Hepatocyte (in vitro differentiated cells): ENCODE data around the gene STRBP.

ENCODE experiments used
- CTCF ChIP-seq: fragments of 200-600 bp; sonication (generic); IDR thresholded peaks from 2 replicates; pipeline ENCODE4 v1.5.1; 2016; ENCODE audit warnings: antibody characterized with exemption, mild to moderate bottlenecking; ENCODE audit not compliant: poor library complexity
- EZH2 ChIP-seq: fragments of 200-600 bp; sonication (generic); IDR thresholded peaks from 2 replicates; pipeline ENCODE4 v1.6.1; 2016; ENCODE audit warnings: antibody characterized with exemption, mild to moderate bottlenecking, borderline replicate concordance
- EZH2phosphoT487 ChIP-seq: fragments of 200-600 bp; sonication (generic); IDR thresholded peaks from one replicate; pipeline ENCODE4 v1.6.1; 2018; ENCODE audit warnings: antibody characterized with exemption, mild to moderate bottlenecking, low read depth, moderate library complexity; ENCODE audit not compliant: unreplicated experiment, severe bottlenecking

DNA sequence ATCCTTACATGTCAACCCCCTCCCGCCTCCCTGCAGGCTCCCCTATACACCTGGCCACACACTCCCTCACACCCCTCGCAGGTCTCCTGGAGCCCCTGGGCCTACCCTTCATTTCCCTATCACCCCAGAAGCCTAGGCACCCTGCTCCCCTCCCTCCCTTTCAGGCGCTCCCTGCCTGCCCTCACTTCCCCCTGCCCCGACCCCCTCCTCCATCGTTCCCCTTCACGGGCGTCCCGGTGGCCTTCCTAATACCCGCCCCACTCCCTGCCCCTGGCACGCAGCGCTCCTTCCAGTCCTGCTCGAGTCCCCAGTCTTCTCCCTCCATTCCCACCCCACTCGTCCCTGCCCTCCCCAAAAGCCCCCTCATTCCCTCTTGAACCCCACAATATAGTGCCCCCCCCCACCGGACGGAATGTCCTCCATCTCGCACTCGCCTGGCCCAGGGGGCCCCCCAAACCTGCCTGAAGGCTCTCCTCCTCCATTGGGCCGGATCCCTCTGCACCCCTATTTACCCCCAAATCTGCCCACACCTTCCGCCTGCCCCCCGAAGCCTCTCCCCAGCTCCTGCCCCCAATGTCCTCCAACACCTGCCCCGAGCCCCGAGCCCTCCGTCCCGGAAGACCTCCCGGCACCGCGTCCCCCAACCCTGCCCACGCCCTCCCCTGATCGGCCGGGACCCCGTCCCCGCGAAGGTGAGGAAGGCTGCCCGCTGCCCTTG lies 746 bp downstream of the STRBP start:
- no peak for TF ChIP-seq CTCF
- TF ChIP-seq EZH2 = no peak
- TF ChIP-seq EZH2phosphoT487 = no peak
